GM23338 (cell line): Measurements from ENCODE around the gene CACNG1. TPM values are rescaled to one million over a fixed set of nuclear protein-coding genes. Genes with fewer than 3 reads are reported as not detected.
"Not testable (repeated sequence)": the region's sequence is repeated elsewhere in the genome, so short reads cannot be mapped to it uniquely, and the experiment has no call there.

Experiments
- ATAC-seq: fragments of 200-7000 bp; cut with Tn5 transposase; 3 replicates; pipeline ENCODE4 v1.9.1; 2020
- DNase-seq: peaks from one replicate; pipeline ENCODE4 v3.0.0-alpha.2; 2015; ENCODE audit warnings: low spot score
- H2AFZ ChIP-seq: fragments of 200-600 bp; sonication (generic); 2 replicates; pipeline ENCODE4 v1.8.0; 2016; ENCODE audit warnings: antibody characterized with exemption, mild to moderate bottlenecking, moderate library complexity
- H3F3A ChIP-seq: fragments of 200-600 bp; sonication (generic); replicated peaks from 2 replicates; pipeline ENCODE4 v1.8.0; 2017; ENCODE audit warnings: antibody characterized with exemption, mixed run types, low read depth
- H3K27ac ChIP-seq: fragments of 200-600 bp; sonication (generic); 2 replicates; pipeline ENCODE4 v1.6.1; 2016; ENCODE audit warnings: low read depth
- H3K27me3 ChIP-seq: fragments of 200-600 bp; sonication (generic); 2 replicates; pipeline ENCODE4 v1.8.0; 2016; ENCODE audit warnings: mild to moderate bottlenecking, mixed run types, moderate library complexity; ENCODE audit not compliant: insufficient read depth
- H3K36me3 ChIP-seq: fragments of 200-600 bp; sonication (generic); 2 replicates; pipeline ENCODE4 v1.8.0; 2016; ENCODE audit warnings: mild to moderate bottlenecking; ENCODE audit not compliant: insufficient read depth
- H3K4me1 ChIP-seq: fragments of 200-600 bp; sonication (generic); 2 replicates; pipeline ENCODE4 v1.8.0; 2016; ENCODE audit warnings: mild to moderate bottlenecking, moderate library complexity; ENCODE audit not compliant: insufficient read depth
- H3K4me2 ChIP-seq: fragments of 200-600 bp; sonication (generic); 2 replicates; pipeline ENCODE4 v1.7.1; 2017; ENCODE audit warnings: mixed run types
- H3K4me3 ChIP-seq: fragments of 200-600 bp; sonication (generic); 2 replicates; pipeline ENCODE4 v1.6.1; 2016; ENCODE audit warnings: mixed run types
- H3K79me2 ChIP-seq: fragments of 200-600 bp; sonication (generic); replicated peaks from 2 replicates; pipeline ENCODE4 v1.8.0; 2017; ENCODE audit warnings: mild to moderate bottlenecking; ENCODE audit not compliant: insufficient read depth
- H3K9me2 ChIP-seq: fragments of 200-600 bp; sonication (generic); 2 replicates; pipeline ENCODE4 v1.8.0; 2017; ENCODE audit not compliant: insufficient read depth
- H4K20me1 ChIP-seq: fragments of 200-600 bp; sonication (generic); replicated peaks from 2 replicates; pipeline ENCODE4 v1.8.0; 2017; ENCODE audit warnings: mild to moderate bottlenecking; ENCODE audit not compliant: insufficient read depth
- H3K27ac Mint-ChIP-seq: 2 replicates; pipeline ENCODE4 v1.8.0; 2020; ENCODE audit warnings: inconsistent platforms, mild to moderate bottlenecking, moderate library complexity, mixed read lengths
- H3K27me3 Mint-ChIP-seq: 3 replicates; pipeline ENCODE4 v1.8.0; 2022; ENCODE audit warnings: low read depth, mild to moderate bottlenecking, moderate library complexity, mixed read lengths, inconsistent platforms; ENCODE audit not compliant: insufficient read depth, poor library complexity
- H3K36me3 Mint-ChIP-seq: 3 replicates; pipeline ENCODE4 v1.8.0; 2021; ENCODE audit warnings: low read depth, mild to moderate bottlenecking, inconsistent platforms, moderate library complexity, mixed read lengths
- H3K4me1 Mint-ChIP-seq: 3 replicates; pipeline ENCODE4 v1.8.0; 2020; ENCODE audit warnings: mild to moderate bottlenecking, inconsistent platforms, mixed read lengths
- H3K4me3 Mint-ChIP-seq: 3 replicates; pipeline ENCODE4 v1.8.0; 2021; ENCODE audit warnings: moderate library complexity, mild to moderate bottlenecking, inconsistent platforms, mixed read lengths
- H3K9me3 Mint-ChIP-seq: 3 replicates; pipeline ENCODE4 v1.8.0; 2020; ENCODE audit warnings: moderate library complexity, mild to moderate bottlenecking, inconsistent platforms, mixed read lengths
- CREB1 ChIP-seq: fragments of 250-450 bp; sonication (Bioruptor Pico); IDR thresholded peaks from 2 replicates; pipeline ENCODE4 v1.5.0; 2020; ENCODE audit warnings: low read depth, mild to moderate bottlenecking, moderate library complexity
- CTCF ChIP-seq, 2 experiments: fragments of 200-600 bp in 1 of 2; sonication (generic) in 1 of 2; conservative IDR thresholded peaks; 2 replicates each; pipeline versions ENCODE4 v1.5.1 to v1.6.1; 2016 to 2017; ENCODE audit warnings: antibody characterized with exemption in 2 of 2, low read depth in 2 of 2, mild to moderate bottlenecking in 2 of 2, moderate library complexity in 1 of 2
- ETS1 ChIP-seq: IDR thresholded peaks from 2 replicates; pipeline ENCODE4 v1.6.1; 2016; ENCODE audit warnings: antibody characterized with exemption
- EZH2phosphoT487 ChIP-seq: fragments of 200-600 bp; sonication (generic); IDR thresholded peaks from one replicate; pipeline ENCODE4 v1.8.1; 2018; ENCODE audit warnings: antibody characterized with exemption; ENCODE audit not compliant: unreplicated experiment
- NANOG ChIP-seq: IDR thresholded peaks from 2 replicates; pipeline ENCODE4 v1.6.1; 2016; ENCODE audit warnings: antibody characterized with exemption, borderline replicate concordance
- POLR2AphosphoS5 ChIP-seq: IDR thresholded peaks from 2 replicates; pipeline ENCODE4 v1.6.1; 2016; ENCODE audit warnings: antibody characterized with exemption, low read depth
- REST ChIP-seq: IDR thresholded peaks from one replicate; pipeline ENCODE4 v1.6.1; 2018; ENCODE audit warnings: antibody characterized with exemption; ENCODE audit not compliant: unreplicated experiment
- STAT1 ChIP-seq: IDR thresholded peaks from one replicate; pipeline ENCODE4 v1.6.1; 2016; ENCODE audit warnings: antibody characterized with exemption; ENCODE audit not compliant: unreplicated experiment
- ZNF331 ChIP-seq: fragments of 250-450 bp; sonication (Bioruptor Pico); IDR thresholded peaks from 2 replicates; pipeline ENCODE4 v1.5.0; 2020; ENCODE audit warnings: low read depth, mild to moderate bottlenecking, moderate library complexity
- polyA plus RNA-seq: library from polyadenylated mRNA; unstranded; fragments of >200 nt; fragmentation: Nextera tagmentation; extraction: Ambion mirVana; gene quantifications from 2 replicates; pipeline ENCODE4 v1.2.1, GENCODE V29; 2016
- total RNA-seq: library from RNA; depleted of rRNA; stranded (reverse); fragments of >200 nt; shearing (Covaris generic); gene quantifications from 2 replicates; pipeline ENCODE4 v1.2.3, GENCODE V29; 2014

The CACNG1 gene
- total and polyA plus RNA-seq, 2 experiments from 2014 or later: not detected

- H3K9me3 Mint-ChIP-seq: no peaks in the 10 kb centered on the region; the same call in 2 of the 3 replicates
- Histone ChIP-seq H4K20me1 (no peaks in the 10 kb centered on the region), H3K79me2 (no peaks in the 10 kb centered on the region), H3K36me3 (no peaks in the 10 kb centered on the region), H3F3A (no peaks in the 10 kb centered on the region), H3K27ac (no peak overlapping the region), H3K4me1 (no peaks in the 10 kb centered on the region), H3K9me2 (no peaks in the 10 kb centered on the region), H3K4me2 (no peak overlapping the region), H2AFZ (no peak overlapping the region), H3K4me3 (no peak overlapping the region), H3K27me3 (no peaks in the 10 kb centered on the region)
- DNase-seq (no peak), ATAC-seq (no peak)
- no peaks in the 10 kb centered on the region; the same call in 2 of the 3 replicates for H3K4me1 Mint-ChIP-seq
- H3K36me3 Mint-ChIP-seq: no peaks in the 10 kb centered on the region
- no peak for TF ChIP-seq POLR2AphosphoS5
- TF ChIP-seq STAT1: no peak
- no peak for TF ChIP-seq EZH2phosphoT487
- TF ChIP-seq NANOG: no peak
- TF ChIP-seq ETS1: no peak
- TF ChIP-seq CTCF (conservative IDR thresholded peaks at IDR 0.05; ENCODE audit: low read depth in 2 of 2): no peak
- TF ChIP-seq ZNF331 (CRISPR knock-in tag): no peak
- no peak for TF ChIP-seq REST
- TF ChIP-seq CREB1 (CRISPR knock-in tag): no peak
- peaks cover 5% of the 10 kb centered on the region for H3K27me3 Mint-ChIP-seq
- no peak overlapping the region for H3K4me3 Mint-ChIP-seq
- H3K27ac Mint-ChIP-seq: no peak overlapping the region
Measured at GRCh38 chr17:67040652-67041051, 3.7 kb upstream of the CACNG1 start.

GRCh38 chr17:67041119-67041518 is 3.2 kb upstream of the CACNG1 start:
- not testable (repeated sequence) for H3K27ac Mint-ChIP-seq

More at GRCh38 chr17:67041119-67041518, 3.2 kb upstream of the CACNG1 start:
- H3F3A ChIP-seq, H3K4me1 ChIP-seq, H3K9me3 Mint-ChIP-seq, H3K36me3 ChIP-seq, H3K36me3 Mint-ChIP-seq, H3K4me3 ChIP-seq, H3K27me3 ChIP-seq, ATAC-seq, H3K79me2 ChIP-seq, H3K27me3 Mint-ChIP-seq, H4K20me1 ChIP-seq, DNase-seq, H2AFZ ChIP-seq, H3K4me2 ChIP-seq, H3K27ac ChIP-seq, H3K4me1 Mint-ChIP-seq, H3K4me3 Mint-ChIP-seq, H3K9me2 ChIP-seq: not testable (repeated sequence)
